ENCODE measurements around the gene CPVL.

GRCh38 chr7:29109899-29110298 is 36.4 kb downstream of the CPVL start:
- TF ChIP-seq POLR2A (IDR thresholded peaks at IDR 0.05) (no peak), CTCF (IDR thresholded peaks at IDR 0.05) (no peak)

Data from esophagus squamous epithelium (tissue), 4 donors.